ENCODE results near the gene HOXA6.

GRCh38 chr7:27160145-27160545 lies 12.6 kb upstream of the HOXA6 start:
- TF ChIP-seq, protein P1, sequence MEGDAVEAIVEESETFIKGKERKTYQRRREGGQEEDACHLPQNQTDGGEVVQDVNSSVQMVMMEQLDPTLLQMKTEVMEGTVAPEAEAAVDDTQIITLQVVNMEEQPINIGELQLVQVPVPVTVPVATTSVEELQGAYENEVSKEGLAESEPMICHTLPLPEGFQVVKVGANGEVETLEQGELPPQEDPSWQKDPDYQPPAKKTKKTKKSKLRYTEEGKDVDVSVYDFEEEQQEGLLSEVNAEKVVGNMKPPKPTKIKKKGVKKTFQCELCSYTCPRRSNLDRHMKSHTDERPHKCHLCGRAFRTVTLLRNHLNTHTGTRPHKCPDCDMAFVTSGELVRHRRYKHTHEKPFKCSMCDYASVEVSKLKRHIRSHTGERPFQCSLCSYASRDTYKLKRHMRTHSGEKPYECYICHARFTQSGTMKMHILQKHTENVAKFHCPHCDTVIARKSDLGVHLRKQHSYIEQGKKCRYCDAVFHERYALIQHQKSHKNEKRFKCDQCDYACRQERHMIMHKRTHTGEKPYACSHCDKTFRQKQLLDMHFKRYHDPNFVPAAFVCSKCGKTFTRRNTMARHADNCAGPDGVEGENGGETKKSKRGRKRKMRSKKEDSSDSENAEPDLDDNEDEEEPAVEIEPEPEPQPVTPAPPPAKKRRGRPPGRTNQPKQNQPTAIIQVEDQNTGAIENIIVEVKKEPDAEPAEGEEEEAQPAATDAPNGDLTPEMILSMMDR (IDR thresholded peaks at IDR 0.05; ENCODE audit: extremely low read depth in 1 of 2, insufficient read depth in 1 of 2, low read depth in 1 of 2, low read length in 2 of 2) = no peak
- TF ChIP-seq POLR2AphosphoS5 (IDR thresholded peaks at IDR 0.05; ENCODE audit: insufficient read depth, low read depth, low read length) = no peak
- TF ChIP-seq JUN (IDR thresholded peaks at IDR 0.05; ENCODE audit: borderline replicate concordance, insufficient read depth, insufficient read length, low read depth) = no peak

Measured in endothelial cell of umbilical vein (primary cell).